IMR-90 (cell line): ENCODE results near the gene PLLP. TPM values are rescaled to one million over a fixed set of nuclear protein-coding genes. Genes with fewer than 3 reads are reported as not detected.

ENCODE experiments used
- ATAC-seq: fragments of 200-7000 bp; cut with Tn5 transposase; 2 replicates; pipeline ENCODE4 v1.9.1; 2020; ENCODE audit warnings: low read depth, mild to moderate bottlenecking, moderate library complexity
- BruUV-seq: library from RNA; stranded (reverse); fragments of 400-500 nt; replicated peaks from 2 replicates; lab custom pipeline; 2021; lab: Mats Ljungman, UMichigan
- CTCF ChIA-PET: fragments of 300-600 bp; formaldehyde crosslinking; extraction: SDS; loops from one replicate; lab custom pipeline; 2021; ENCODE audit warnings: antibody characterized with exemption; lab: Yijun Ruan, JAX
- POLR2A ChIA-PET: fragments of 300-600 bp; sonication (Branson Sonifier 250); formaldehyde crosslinking; loops from one replicate; lab custom pipeline; 2022; ENCODE audit warnings: antibody characterized with exemption; ENCODE audit not compliant: unreplicated experiment; lab: Charles Lee
- DNase-seq: peaks from one replicate; pipeline ENCODE4 v3.0.0; 2013
- H2AFZ ChIP-seq: replicated peaks from 2 replicates; pipeline ENCODE3; 2013; ENCODE audit warnings: low read length, mild to moderate bottlenecking; ENCODE audit not compliant: poor library complexity
- H2AK5ac ChIP-seq: 2 replicates; pipeline ENCODE4 v1.6.1; 2013; ENCODE audit warnings: low read depth, low read length, inconsistent platforms
- H2AK9ac ChIP-seq: replicated peaks from 2 replicates; pipeline ENCODE3; 2013; ENCODE audit warnings: mild to moderate bottlenecking, low read depth, low read length, moderate library complexity; ENCODE audit not compliant: poor library complexity
- H2BK120ac ChIP-seq: 2 replicates; pipeline ENCODE4 v1.6.1; 2013; ENCODE audit warnings: low read depth, low read length, inconsistent platforms
- H2BK15ac ChIP-seq: 3 replicates; pipeline ENCODE4 v1.6.1; 2013; ENCODE audit warnings: low read depth, low read length, inconsistent platforms
- H2BK20ac ChIP-seq: 2 replicates; pipeline ENCODE4 v1.6.1; 2013; ENCODE audit warnings: low read depth, mild to moderate bottlenecking, inconsistent platforms, low read length, moderate library complexity
- H2BK5ac ChIP-seq: 2 replicates; pipeline ENCODE4 v1.6.1; 2013; ENCODE audit warnings: mild to moderate bottlenecking, low read depth, low read length, inconsistent platforms; ENCODE audit not compliant: poor library complexity, severe bottlenecking
- H3K14ac ChIP-seq: replicated peaks from 2 replicates; pipeline ENCODE4 v1.6.1; 2013; ENCODE audit warnings: low read depth, low read length, inconsistent platforms
- H3K18ac ChIP-seq: 2 replicates; pipeline ENCODE4 v1.6.1; 2013; ENCODE audit warnings: low read depth, low read length, control low read depth
- H3K23ac ChIP-seq: 2 replicates; pipeline ENCODE4 v1.6.1; 2013; ENCODE audit warnings: low read depth, low read length, inconsistent platforms
- H3K27ac ChIP-seq: 2 replicates; pipeline ENCODE4 v1.5.1; 2013; ENCODE audit warnings: mild to moderate bottlenecking, control low read depth, low read length; ENCODE audit not compliant: insufficient read depth
- H3K27me3 ChIP-seq: 2 replicates; pipeline ENCODE4 v1.6.1; 2013; ENCODE audit warnings: low read length; ENCODE audit not compliant: control insufficient read depth, insufficient read depth
- H3K36me3 ChIP-seq: 2 replicates; pipeline ENCODE4 v1.6.1; 2013; ENCODE audit warnings: low read length, mixed read lengths; ENCODE audit not compliant: control insufficient read depth, insufficient read depth
- H3K4ac ChIP-seq: 2 replicates; pipeline ENCODE4 v1.6.1; 2013; ENCODE audit warnings: low read depth, low read length, inconsistent platforms
- H3K4me1 ChIP-seq: 2 replicates; pipeline ENCODE4 v1.6.1; 2013; ENCODE audit warnings: low read length, mixed read lengths; ENCODE audit not compliant: control insufficient read depth, insufficient read depth
- H3K4me2 ChIP-seq: 2 replicates; pipeline ENCODE4 v1.6.1; 2013; ENCODE audit warnings: low read depth, mild to moderate bottlenecking, control low read depth, low read length, moderate library complexity
- H3K4me3 ChIP-seq: 2 replicates; pipeline ENCODE4 v1.5.1; 2013; ENCODE audit warnings: low read depth, mild to moderate bottlenecking, control low read depth, low read length, moderate library complexity; ENCODE audit not compliant: insufficient read depth
- H3K56ac ChIP-seq: 2 replicates; pipeline ENCODE4 v1.6.1; 2013; ENCODE audit warnings: low read length, inconsistent platforms; ENCODE audit not compliant: insufficient read depth; ENCODE audit errors: extremely low read depth
- H3K79me1 ChIP-seq, 2 experiments: 2 replicates each; pipeline ENCODE4 v1.6.1; 2013; ENCODE audit warnings: low read length in 2 of 2, inconsistent platforms in 1 of 2, low read depth in 1 of 2
- H3K9ac ChIP-seq: 2 replicates; pipeline ENCODE4 v1.6.1; 2013; ENCODE audit warnings: low read depth, low read length, control low read depth
- H3K9me1 ChIP-seq: 2 replicates; pipeline ENCODE4 v1.6.1; 2013; ENCODE audit warnings: low read length, inconsistent platforms; ENCODE audit not compliant: insufficient read depth
- H3K9me3 ChIP-seq: 2 replicates; pipeline ENCODE4 v1.6.1; 2013; ENCODE audit warnings: low read length; ENCODE audit not compliant: control insufficient read depth, insufficient read depth
- H4K20me1 ChIP-seq: 2 replicates; pipeline ENCODE4 v1.6.1; 2013; ENCODE audit warnings: low read length, inconsistent platforms; ENCODE audit not compliant: insufficient read depth
- H4K5ac ChIP-seq: 2 replicates; pipeline ENCODE4 v1.6.1; 2013; ENCODE audit warnings: mild to moderate bottlenecking, low read depth, low read length, control low read depth
- H4K8ac ChIP-seq, 2 experiments: 2 replicates each; pipeline ENCODE4 v1.6.1; 2013; ENCODE audit warnings: low read depth in 2 of 2, low read length in 2 of 2, control low read depth in 1 of 2, inconsistent platforms in 1 of 2
- H4K91ac ChIP-seq: 2 replicates; pipeline ENCODE4 v1.6.1; 2013; ENCODE audit warnings: low read depth, low read length, inconsistent platforms; ENCODE audit not compliant: insufficient read depth
- BHLHE40 ChIP-seq: fragments of 150-350 bp; IDR thresholded peaks from 2 replicates; pipeline ENCODE4 v1.6.1; 2016; ENCODE audit warnings: mild to moderate bottlenecking, low read depth, low read length
- CTCF ChIP-seq: conservative IDR thresholded peaks from 2 replicates; pipeline ENCODE4 v1.5.1; 2012; ENCODE audit warnings: mild to moderate bottlenecking, low read depth, low read length, improper control_type of control experiment
- ELK1 ChIP-seq: fragments of 150-350 bp; IDR thresholded peaks from 2 replicates; pipeline ENCODE4 v1.6.1; 2016; ENCODE audit warnings: low read depth, mild to moderate bottlenecking, low read length, moderate library complexity, borderline replicate concordance
- FOS ChIP-seq: fragments of 150-350 bp; IDR thresholded peaks from 2 replicates; pipeline ENCODE4 v1.6.1; 2016; ENCODE audit warnings: low read depth, low read length
- MAFK ChIP-seq: IDR thresholded peaks from 2 replicates; pipeline ENCODE4 v1.6.1; 2012; ENCODE audit warnings: low read depth, low read length, improper control_type of control experiment
- MAZ ChIP-seq: IDR thresholded peaks from 2 replicates; pipeline ENCODE4 v1.6.1; 2012; ENCODE audit warnings: low read depth, mild to moderate bottlenecking, low read length, improper control_type of control experiment, moderate library complexity, borderline replicate concordance
- MXI1 ChIP-seq: IDR thresholded peaks from 2 replicates; pipeline ENCODE4 v1.6.1; 2012; ENCODE audit warnings: low read depth, mild to moderate bottlenecking, low read length, moderate library complexity, borderline replicate concordance
- NFE2L2 ChIP-seq: fragments of 150-350 bp; IDR thresholded peaks from 2 replicates; pipeline ENCODE4 v1.6.1; 2016; ENCODE audit warnings: low read depth, mild to moderate bottlenecking, low read length
- POLR2A ChIP-seq: IDR thresholded peaks from 2 replicates; pipeline ENCODE4 v1.6.1; 2012; ENCODE audit warnings: mild to moderate bottlenecking, low read depth, low read length
- RAD21 ChIP-seq: IDR thresholded peaks from 2 replicates; pipeline ENCODE4 v1.6.1; 2012; ENCODE audit warnings: low read length, improper control_type of control experiment
- RFX5 ChIP-seq: IDR thresholded peaks from 2 replicates; pipeline ENCODE4 v1.8.0; 2012; ENCODE audit warnings: low read depth, mild to moderate bottlenecking, low read length, moderate library complexity
- SMC3 ChIP-seq: fragments of 150-350 bp; IDR thresholded peaks from 2 replicates; pipeline ENCODE4 v1.6.1; 2016; ENCODE audit warnings: low read depth, mild to moderate bottlenecking, antibody characterized with exemption, low read length, moderate library complexity
- WGBS, 2 experiments: methylation state at CpG; one replicate each; pipeline versions ENCODE4 v1.1.5 to v1.1.7; 2013; ENCODE audit warnings: missing lambda C conversion rate in 2 of 2; ENCODE audit not compliant: insufficient read length in 1 of 2; ENCODE audit errors: extremely low coverage in 2 of 2; 5-methylcytosine and 5-hydroxymethylcytosine counted together
- dilution Hi-C: fragments of 300-500 bp; cut with HindIII; formaldehyde crosslinking; loops from one replicate; pipeline ENCODE4 v1.14.3; 2018; ENCODE audit warnings: low sequenced_read_pairs; ENCODE audit not compliant: unreplicated experiment
- in situ Hi-C: fragments of 300-500 bp; cut with MboI; formaldehyde crosslinking; loops from 3 replicates; pipeline ENCODE4 v1.14.3; 2019; ENCODE audit warnings: low sequenced_read_pairs, inconsistent platforms, mixed read lengths
- intact Hi-C: fragments of 100-400 bp; cut with micrococcal nuclease; formaldehyde crosslinking; loops from 2 replicates; pipeline ENCODE4 v1.10.0; 2022
- polyA plus RNA-seq, 3 experiments: library from polyadenylated mRNA; depleted of rRNA; stranded (reverse); fragments of >200 nt; gene quantifications; 2 replicates each; pipeline ENCODE4 v1.2.3, GENCODE V29; 2012; ENCODE audit warnings: low replicate concordance in 1 of 3
- total RNA-seq: library from RNA; depleted of rRNA; stranded (reverse); fragments of >200 nt; gene quantifications from 2 replicates; pipeline ENCODE4 v1.2.3, GENCODE V29; 2012

PLLP gene
- total and polyA plus RNA-seq, 2 of the 4 experiments (the other 2 are of a cell fraction), result 0.05 TPM; not detected in 1

DNA sequence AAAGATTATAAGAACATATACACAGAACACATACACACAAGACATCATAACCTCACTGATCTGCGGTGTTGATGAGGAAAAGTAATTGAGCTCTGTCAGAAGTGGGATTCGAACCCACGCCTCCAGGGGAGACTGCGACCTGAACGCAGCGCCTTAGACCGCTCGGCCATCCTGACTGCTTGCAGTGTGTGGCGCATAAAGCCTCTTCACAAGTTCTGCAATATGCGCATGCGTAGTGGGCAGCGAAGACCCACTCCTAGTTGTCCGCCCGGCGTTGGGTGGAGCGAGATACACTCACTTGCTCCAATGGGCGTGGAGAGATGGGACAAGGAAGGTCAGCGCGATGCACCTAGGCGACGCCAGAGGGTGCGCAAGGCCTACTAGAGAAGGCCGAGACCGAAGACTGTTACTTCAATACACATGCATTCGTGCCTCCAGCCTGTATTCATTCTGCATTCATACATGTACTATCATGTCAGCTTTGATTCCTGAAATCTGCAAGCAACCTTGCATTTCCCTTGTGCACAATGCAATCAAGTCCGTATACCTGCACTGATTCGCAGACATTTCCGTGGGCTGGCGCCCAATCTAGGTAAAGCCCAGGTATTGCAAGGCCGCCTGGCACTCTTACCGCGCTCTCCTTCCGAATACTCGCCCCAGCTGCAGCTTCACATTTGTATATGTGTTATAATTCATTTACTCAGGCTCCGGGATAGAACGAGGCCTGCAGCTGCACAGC, 16.1 kb upstream of the PLLP start:
- Histone ChIP-seq H3K18ac (no peak overlapping the region), H4K91ac (no peak overlapping the region), H4K8ac (no peak overlapping the region), H4K20me1 (peaks cover 5% of the 10 kb centered on the region), H3K9ac (no peak overlapping the region), H2BK120ac (no peak overlapping the region), H3K9me3 (no peaks in the 10 kb centered on the region), H3K27me3 (peaks cover 12% of the 10 kb centered on the region), H3K4me2 (peak overlapping the region; percentile 59), H2BK15ac (no peak overlapping the region), H2AFZ (peak overlapping the region; percentile 78), H2BK5ac (no peak overlapping the region), H4K5ac (no peak overlapping the region), H3K4me3 (peak overlapping the region; percentile 64; the same call in 1 of the 2 replicates), H3K4me1 (peaks cover 3% of the 10 kb centered on the region; the same call in 1 of the 2 replicates), H3K14ac (no peak overlapping the region), H2AK5ac (no peak overlapping the region), H2BK20ac (no peak overlapping the region), H3K23ac (no peak overlapping the region), H3K79me1 (no peaks in the 10 kb centered on the region), H2AK9ac (peak overlapping the region; percentile 88), H3K27ac (no peak overlapping the region), H3K9me1 (no peaks in the 10 kb centered on the region), H3K36me3 (no peaks in the 10 kb centered on the region), H3K4ac (no peak overlapping the region), H3K56ac (no peak overlapping the region)
- DNase-seq (peak; percentile 97), ATAC-seq (peak; percentile 89)
- intact Hi-C loops, result loop anchor here (1.0 to 2.0 kb wide), 3 partner anchors 114 to 122 kb away; partner anchors contain the start of genes PSME3IP1 and RSPRY1
- WGBS, 2 experiments, result 0% methylated on average over 10 of the region's 36 CpGs; no CpG with 5 or more reads in 1 of the 2 experiments
- in situ Hi-C loops, result loop anchor here (5.0 kb wide), 2 partner anchors 117 to 222 kb away; no protein-coding TSS in a partner anchor
- dilution Hi-C loops, result no loop called here
- BruUV-seq, result no TSS peak
- POLR2A ChIA-PET, result no interaction called here
- TF ChIP-seq MXI1, result 0 out of 2 replicates have a peak, but pooled peaks have one; percentile 55
- peak; percentile 99 for TF ChIP-seq SMC3
- peak; percentile 100 for TF ChIP-seq RAD21
- TF ChIP-seq BHLHE40, result no peak
- no peak for TF ChIP-seq ELK1
- peak; percentile 38; the same call in 1 of the 2 replicates for TF ChIP-seq MAZ
- TF ChIP-seq POLR2A, result peak; percentile 49; the same call in 1 of the 2 replicates
- TF ChIP-seq CTCF, result peak; percentile 99
- no peak for TF ChIP-seq RFX5
- TF ChIP-seq FOS, result peak; percentile 94
- no peak for TF ChIP-seq NFE2L2
- TF ChIP-seq MAFK, result no peak; the same call in none of the 2 replicates
- CTCF ChIA-PET, result interaction anchor here (0.5 to 4.0 kb wide), 5 partner anchors 9 to 122 kb away, joined by 3 to 30 read pairs (median 6); no protein-coding TSS in a partner anchor
